Measurements from ENCODE around the gene MCM3. TPM values are rescaled to one million over a fixed set of nuclear protein-coding genes. Genes with fewer than 3 reads are reported as not detected.

MCM3 gene
- polyA plus RNA-seq, 1 donor (not counting 4 experiments of a cell fraction or from before 2014, with no cell fraction given): 60.9 TPM

GRCh38 chr6:52262620-52263344 lies 21.8 kb downstream of the MCM3 start:
- H3K36me3 ChIP-seq (ENCODE audit: control insufficient read depth in 2 of 2, extremely low read depth in 1 of 2, insufficient read depth in 2 of 2, low read length in 2 of 2): peaks cover 9 to 11% of the 10 kb centered on the region in 2 experiments
- no peak for FAIRE-seq

GRCh38 chr6:52261229-52261628 lies 23.3 kb downstream of the MCM3 start:
- TF ChIP-seq EZH2 (IDR thresholded peaks at IDR 0.05; ENCODE audit: low read length): no peak
- TF ChIP-seq CTCF (optimal IDR thresholded peaks at IDR 0.05 in 1 of 3, IDR thresholded peaks at IDR 0.05 in 1 of 3, conservative IDR thresholded peaks at IDR 0.05 in 1 of 3; ENCODE audit: extremely low read depth in 1 of 3, insufficient read depth in 2 of 3, low read length in 3 of 3): no peak

More at GRCh38 chr6:52262620-52263344, 21.8 kb downstream of the MCM3 start:
- no peak overlapping the region for H3K4me2 ChIP-seq (ENCODE audit: control insufficient read depth, extremely low read depth, insufficient read depth, low read depth, low read length)
- H3K79me2 ChIP-seq (ENCODE audit: control insufficient read depth, insufficient read depth, low read length): no peaks in the 10 kb centered on the region
- no peaks in the 10 kb centered on the region for H3K4me1 ChIP-seq (ENCODE audit: control insufficient read depth, extremely low read depth, insufficient read depth, low read length)
- no peak for TF ChIP-seq CTCF (optimal IDR thresholded peaks at IDR 0.05 in 1 of 3, IDR thresholded peaks at IDR 0.05 in 1 of 3, conservative IDR thresholded peaks at IDR 0.05 in 1 of 3; ENCODE audit: extremely low read depth in 1 of 3, insufficient read depth in 2 of 3, low read length in 3 of 3)
- no peak for TF ChIP-seq EZH2 (IDR thresholded peaks at IDR 0.05; ENCODE audit: low read length)
- H3K27ac ChIP-seq (ENCODE audit: control insufficient read depth, insufficient read depth, low read length): no peak overlapping the region
- no peaks in the 10 kb centered on the region for H3K9me1 ChIP-seq (ENCODE audit: control insufficient read depth, extremely low read depth, insufficient read depth, low read length)
- H3K27me3 ChIP-seq (ENCODE audit: control insufficient read depth, extremely low read depth, insufficient read depth, low read length): no peaks in the 10 kb centered on the region
- DNase-seq (ENCODE audit: low read depth, low spot score): no peak
- no peak overlapping the region for H2AFZ ChIP-seq (ENCODE audit: control insufficient read depth, low read length)
- H3K4me3 ChIP-seq (ENCODE audit: control insufficient read depth in 2 of 3, extremely low read depth in 1 of 3, insufficient read depth in 2 of 3, low read depth in 1 of 3, low read length in 3 of 3): no peak overlapping the region
- dilution Hi-C loops (cut with MboI; ENCODE audit: extremely low pct_ligation_motif_present, low sequenced_read_pairs): no loop called here
- H4K20me1 ChIP-seq (ENCODE audit: control insufficient read depth, extremely low read depth, insufficient read depth, low read length): no peaks in the 10 kb centered on the region
- no peaks in the 10 kb centered on the region for H3K9me3 ChIP-seq (ENCODE audit: control insufficient read depth, low read depth, low read length)
- no peak overlapping the region for H3K9ac ChIP-seq (ENCODE audit: control insufficient read depth, extremely low read depth, insufficient read depth, low read length)

More at GRCh38 chr6:52261229-52261628, 23.3 kb downstream of the MCM3 start:
- Histone ChIP-seq H3K27me3 (ENCODE audit: control insufficient read depth, extremely low read depth, insufficient read depth, low read length) (no peaks in the 10 kb centered on the region), H3K4me2 (ENCODE audit: control insufficient read depth, extremely low read depth, insufficient read depth, low read depth, low read length) (no peak overlapping the region), H3K36me3 (ENCODE audit: control insufficient read depth in 2 of 2, extremely low read depth in 1 of 2, insufficient read depth in 2 of 2, low read length in 2 of 2) (peaks cover 5 to 7% of the 10 kb centered on the region in 2 experiments), H3K9me1 (ENCODE audit: control insufficient read depth, extremely low read depth, insufficient read depth, low read length) (no peaks in the 10 kb centered on the region), H2AFZ (ENCODE audit: control insufficient read depth, low read length) (no peak overlapping the region), H3K9ac (ENCODE audit: control insufficient read depth, extremely low read depth, insufficient read depth, low read length) (no peak overlapping the region), H3K79me2 (ENCODE audit: control insufficient read depth, insufficient read depth, low read length) (no peaks in the 10 kb centered on the region), H3K9me3 (ENCODE audit: control insufficient read depth, low read depth, low read length) (no peaks in the 10 kb centered on the region), H3K27ac (ENCODE audit: control insufficient read depth, insufficient read depth, low read length) (no peak overlapping the region), H3K4me3 (ENCODE audit: control insufficient read depth in 2 of 3, extremely low read depth in 1 of 3, insufficient read depth in 2 of 3, low read depth in 1 of 3, low read length in 3 of 3) (no peak overlapping the region), H4K20me1 (ENCODE audit: control insufficient read depth, extremely low read depth, insufficient read depth, low read length) (no peaks in the 10 kb centered on the region), H3K4me1 (ENCODE audit: control insufficient read depth, extremely low read depth, insufficient read depth, low read length) (no peaks in the 10 kb centered on the region)
- FAIRE-seq: no peak
- DNase-seq (ENCODE audit: low read depth, low spot score): no peak
- dilution Hi-C loops (cut with MboI; ENCODE audit: extremely low pct_ligation_motif_present, low sequenced_read_pairs): no loop called here
